ENCODE data around the gene APOBEC3C.
"Not testable (repeated sequence)": the region's sequence is repeated elsewhere in the genome, so short reads cannot be mapped to it uniquely, and the experiment has no call there.

DNA sequence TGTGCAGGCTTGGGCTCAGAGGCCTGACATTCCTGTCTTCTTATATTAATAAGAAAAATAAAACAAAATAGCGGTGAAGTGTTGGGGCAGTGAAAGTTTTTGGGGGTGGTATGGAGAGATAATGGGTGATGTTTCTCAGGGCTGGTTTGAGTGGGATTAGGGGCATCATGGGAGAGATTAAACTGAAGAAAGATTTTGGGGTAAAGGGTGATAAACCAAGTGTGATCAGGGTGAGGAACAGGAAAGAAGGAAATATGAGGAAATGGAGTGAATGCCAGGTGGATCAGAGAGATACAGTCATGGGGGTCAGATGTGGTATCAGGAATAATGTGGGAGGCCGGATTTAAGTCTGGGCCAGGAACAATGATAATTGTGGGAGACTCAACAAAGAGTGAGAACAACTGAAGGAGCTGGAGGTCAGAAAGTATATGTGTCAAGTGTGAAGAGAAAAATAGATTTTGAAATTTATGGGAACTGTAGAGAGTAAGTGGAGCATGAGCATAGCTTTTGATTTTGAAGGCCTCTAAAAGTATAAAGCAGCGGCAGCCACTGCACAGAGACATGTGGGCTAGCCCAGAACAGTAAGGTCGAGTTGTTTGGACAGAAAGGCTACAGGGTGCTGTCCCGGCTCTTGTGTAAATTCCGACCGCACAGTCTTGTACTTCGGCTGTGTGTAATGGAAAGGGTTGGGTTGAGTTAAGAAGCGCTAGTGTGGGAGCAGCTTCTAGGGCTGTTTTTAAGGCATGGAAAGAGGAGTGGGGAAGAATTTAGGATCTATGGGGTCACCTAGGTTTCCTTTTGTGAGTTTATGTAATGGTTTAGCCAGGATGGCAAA lies 52.6 kb downstream of the APOBEC3C start:
- TF ChIP-seq, protein P1, sequence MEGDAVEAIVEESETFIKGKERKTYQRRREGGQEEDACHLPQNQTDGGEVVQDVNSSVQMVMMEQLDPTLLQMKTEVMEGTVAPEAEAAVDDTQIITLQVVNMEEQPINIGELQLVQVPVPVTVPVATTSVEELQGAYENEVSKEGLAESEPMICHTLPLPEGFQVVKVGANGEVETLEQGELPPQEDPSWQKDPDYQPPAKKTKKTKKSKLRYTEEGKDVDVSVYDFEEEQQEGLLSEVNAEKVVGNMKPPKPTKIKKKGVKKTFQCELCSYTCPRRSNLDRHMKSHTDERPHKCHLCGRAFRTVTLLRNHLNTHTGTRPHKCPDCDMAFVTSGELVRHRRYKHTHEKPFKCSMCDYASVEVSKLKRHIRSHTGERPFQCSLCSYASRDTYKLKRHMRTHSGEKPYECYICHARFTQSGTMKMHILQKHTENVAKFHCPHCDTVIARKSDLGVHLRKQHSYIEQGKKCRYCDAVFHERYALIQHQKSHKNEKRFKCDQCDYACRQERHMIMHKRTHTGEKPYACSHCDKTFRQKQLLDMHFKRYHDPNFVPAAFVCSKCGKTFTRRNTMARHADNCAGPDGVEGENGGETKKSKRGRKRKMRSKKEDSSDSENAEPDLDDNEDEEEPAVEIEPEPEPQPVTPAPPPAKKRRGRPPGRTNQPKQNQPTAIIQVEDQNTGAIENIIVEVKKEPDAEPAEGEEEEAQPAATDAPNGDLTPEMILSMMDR (IDR thresholded peaks at IDR 0.05): not testable (repeated sequence)
- TF ChIP-seq POLR2A (IDR thresholded peaks at IDR 0.05): not testable (repeated sequence)

Data from uterus (tissue), 2 donors.